Type B pancreatic cell (in vitro differentiated cells): ENCODE data around the gene DLG5. TPM values are rescaled to one million over a fixed set of nuclear protein-coding genes. Genes with fewer than 3 reads are reported as not detected.
A peak's percentile ranks its signal among the peaks of the same experiment; 100 is the strongest.

Experiments used
- DNase-seq: peaks from one replicate; pipeline ENCODE4 v3.0.0; 2021; ENCODE audit warnings: mixed read lengths; ENCODE audit not compliant: unreplicated experiment; ENCODE audit errors: extremely low spot score
- H3K27ac Mint-ChIP-seq: 2 replicates; pipeline ENCODE4 v1.8.0; 2021; ENCODE audit warnings: mild to moderate bottlenecking, mixed read lengths
- H3K27me3 Mint-ChIP-seq: 2 replicates; pipeline ENCODE4 v1.8.0; 2021; ENCODE audit warnings: mixed read lengths
- H3K36me3 Mint-ChIP-seq: 2 replicates; pipeline ENCODE4 v1.8.0; 2021; ENCODE audit warnings: mixed read lengths
- H3K4me1 Mint-ChIP-seq: one replicate; pipeline ENCODE4 v1.8.0; 2021; ENCODE audit warnings: mixed read lengths; ENCODE audit not compliant: unreplicated experiment
- H3K4me3 Mint-ChIP-seq: 2 replicates; pipeline ENCODE4 v1.8.0; 2021; ENCODE audit warnings: mild to moderate bottlenecking, mixed read lengths
- H3K9me3 Mint-ChIP-seq: 2 replicates; pipeline ENCODE4 v1.8.0; 2021; ENCODE audit warnings: mixed read lengths
- CTCF ChIP-seq: fragments of 200-600 bp; sonication (generic); conservative IDR thresholded peaks from 2 replicates; pipeline ENCODE4 v1.5.0; 2021; ENCODE audit warnings: antibody characterized with exemption, mild to moderate bottlenecking
- total RNA-seq: library from RNA; stranded (reverse); gene quantifications from 2 replicates; pipeline ENCODE4 v1.2.1, GENCODE V29; 2021; ENCODE audit warnings: low replicate concordance

The DLG5 gene
- total RNA-seq, 1 donor from 2014 or later: 80.0 TPM

GRCh38 chr10:77922566-77923179 is 3.9 kb downstream of the DLG5 start:
- H3K4me1 Mint-ChIP-seq: peaks cover 44% of the 10 kb centered on the region
- no peaks in the 10 kb centered on the region for H3K9me3 Mint-ChIP-seq
- no peak for TF ChIP-seq CTCF
- H3K4me3 Mint-ChIP-seq: no peak overlapping the region
- H3K27me3 Mint-ChIP-seq: no peaks in the 10 kb centered on the region
- no peak for DNase-seq
- H3K36me3 Mint-ChIP-seq: peaks cover 8% of the 10 kb centered on the region
- H3K27ac Mint-ChIP-seq: no peak overlapping the region

GRCh38 chr10:77922055-77922454 is 4.5 kb downstream of the DLG5 start:
- DNase-seq: no peak
- no peak overlapping the region for H3K4me3 Mint-ChIP-seq
- TF ChIP-seq CTCF: no peak
- no peaks in the 10 kb centered on the region for H3K9me3 Mint-ChIP-seq
- peaks cover 39% of the 10 kb centered on the region for H3K4me1 Mint-ChIP-seq
- H3K36me3 Mint-ChIP-seq: peaks cover 8% of the 10 kb centered on the region
- H3K27me3 Mint-ChIP-seq: no peaks in the 10 kb centered on the region
- no peak overlapping the region for H3K27ac Mint-ChIP-seq

GRCh38 chr10:77921395-77921794 is 5.2 kb downstream of the DLG5 start:
- no peak overlapping the region for H3K4me3 Mint-ChIP-seq
- H3K36me3 Mint-ChIP-seq: peaks cover 8% of the 10 kb centered on the region
- peaks cover 39% of the 10 kb centered on the region for H3K4me1 Mint-ChIP-seq
- peak overlapping the region; percentile 39 for H3K27ac Mint-ChIP-seq
- TF ChIP-seq CTCF: no peak
- no peak for DNase-seq
- no peaks in the 10 kb centered on the region for H3K27me3 Mint-ChIP-seq
- H3K9me3 Mint-ChIP-seq: no peaks in the 10 kb centered on the region

DNA sequence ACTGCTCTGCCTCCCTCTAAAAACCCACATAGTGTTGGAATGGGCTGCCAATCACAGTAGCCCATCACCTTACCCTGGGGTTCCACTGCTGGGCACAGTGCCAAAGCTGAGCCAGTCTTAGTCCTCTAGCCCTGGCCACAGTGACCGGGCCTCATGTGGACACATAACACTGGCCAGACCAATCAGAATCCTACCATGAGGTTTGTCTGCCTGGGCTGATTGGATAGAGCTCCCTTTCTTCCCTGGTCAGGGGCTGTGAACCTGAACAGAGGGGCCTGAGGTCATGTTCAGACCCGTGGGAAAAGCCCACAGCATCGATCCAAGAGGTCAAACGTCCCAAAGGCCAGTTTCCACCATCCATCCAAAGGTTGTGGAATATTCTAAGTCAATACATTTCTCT is 6.1 kb downstream of the DLG5 start:
- TF ChIP-seq CTCF: no peak
- Mint-ChIP-seq H3K9me3 (no peaks in the 10 kb centered on the region), H3K36me3 (peaks cover 8% of the 10 kb centered on the region), H3K27ac (no peak overlapping the region), H3K4me3 (no peak overlapping the region), H3K27me3 (no peaks in the 10 kb centered on the region), H3K4me1 (peaks cover 39% of the 10 kb centered on the region)
- no peak for DNase-seq

- DNase-seq: no peak
- Mint-ChIP-seq H3K27me3 (no peaks in the 10 kb centered on the region), H3K9me3 (no peaks in the 10 kb centered on the region), H3K36me3 (peaks cover 8% of the 10 kb centered on the region), H3K4me1 (peaks cover 35% of the 10 kb centered on the region), H3K4me3 (no peak overlapping the region), H3K27ac (peak overlapping the region; percentile 9)
- no peak for TF ChIP-seq CTCF
These were observed 6.8 kb downstream of the DLG5 start for GRCh38 chr10:77919713-77920108.
